ENCODE data around the gene CLIP3. TPM values are rescaled to one million over a fixed set of nuclear protein-coding genes. Genes with fewer than 3 reads are reported as not detected.

The CLIP3 gene
- total RNA-seq, 4 donors from 2014 or later: 2.2 to 3.0 (median 2.7) TPM

DNA sequence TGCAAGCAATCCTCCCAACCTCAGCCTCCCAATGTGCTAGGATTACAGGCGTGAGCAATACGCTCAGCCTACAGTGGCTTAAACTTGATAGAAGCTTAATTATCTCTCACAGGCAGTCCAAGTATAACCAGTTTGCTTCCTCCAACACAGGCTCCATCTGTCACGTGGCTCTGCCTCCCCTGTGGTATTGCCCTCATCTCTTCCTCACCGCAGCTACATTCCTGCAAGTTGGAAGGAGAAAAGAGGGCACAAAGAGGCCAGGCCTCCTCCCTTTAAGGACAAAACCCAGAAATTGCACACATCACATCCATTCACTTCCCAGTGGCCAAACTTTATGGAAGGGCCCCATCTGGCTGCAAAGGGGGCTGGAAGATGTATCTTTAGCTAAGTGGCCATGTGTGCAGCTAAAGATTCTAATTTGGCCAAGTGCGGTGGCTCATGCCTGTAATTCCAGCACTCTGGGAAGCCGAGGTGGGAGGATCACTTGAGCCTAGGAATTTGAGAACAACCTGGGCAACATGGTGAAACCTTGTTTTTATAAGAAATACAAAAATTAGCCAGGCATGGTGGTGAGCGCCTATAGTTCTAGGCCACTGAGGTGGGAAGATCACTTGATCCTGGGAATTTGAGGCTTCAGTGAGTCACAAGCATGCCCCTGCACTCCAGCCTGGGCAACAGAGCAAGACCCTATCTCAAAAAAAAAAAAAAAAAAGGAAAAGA, 40.8 kb downstream of the CLIP3 start:
- H3K27ac ChIP-seq: no peak overlapping the region
- no peaks in the 10 kb centered on the region for H3K9me3 ChIP-seq
- TF ChIP-seq, protein P1, sequence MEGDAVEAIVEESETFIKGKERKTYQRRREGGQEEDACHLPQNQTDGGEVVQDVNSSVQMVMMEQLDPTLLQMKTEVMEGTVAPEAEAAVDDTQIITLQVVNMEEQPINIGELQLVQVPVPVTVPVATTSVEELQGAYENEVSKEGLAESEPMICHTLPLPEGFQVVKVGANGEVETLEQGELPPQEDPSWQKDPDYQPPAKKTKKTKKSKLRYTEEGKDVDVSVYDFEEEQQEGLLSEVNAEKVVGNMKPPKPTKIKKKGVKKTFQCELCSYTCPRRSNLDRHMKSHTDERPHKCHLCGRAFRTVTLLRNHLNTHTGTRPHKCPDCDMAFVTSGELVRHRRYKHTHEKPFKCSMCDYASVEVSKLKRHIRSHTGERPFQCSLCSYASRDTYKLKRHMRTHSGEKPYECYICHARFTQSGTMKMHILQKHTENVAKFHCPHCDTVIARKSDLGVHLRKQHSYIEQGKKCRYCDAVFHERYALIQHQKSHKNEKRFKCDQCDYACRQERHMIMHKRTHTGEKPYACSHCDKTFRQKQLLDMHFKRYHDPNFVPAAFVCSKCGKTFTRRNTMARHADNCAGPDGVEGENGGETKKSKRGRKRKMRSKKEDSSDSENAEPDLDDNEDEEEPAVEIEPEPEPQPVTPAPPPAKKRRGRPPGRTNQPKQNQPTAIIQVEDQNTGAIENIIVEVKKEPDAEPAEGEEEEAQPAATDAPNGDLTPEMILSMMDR (IDR thresholded peaks at IDR 0.05): no peak
- TF ChIP-seq POLR2AphosphoS5 (IDR thresholded peaks at IDR 0.05): no peak
- no peak for TF ChIP-seq EP300 (IDR thresholded peaks at IDR 0.05)
- no peak overlapping the region for H3K4me3 ChIP-seq
- H3K27me3 ChIP-seq: peaks cover 22% of the 10 kb centered on the region
- H3K4me1 ChIP-seq: peaks cover 32% of the 10 kb centered on the region
- H3K36me3 ChIP-seq: no peaks in the 10 kb centered on the region
- 85% methylated on average over 7 of the region's 7 CpGs for WGBS
- no peak for DNase-seq (ENCODE audit: low spot score in 2 of 2)

DNA sequence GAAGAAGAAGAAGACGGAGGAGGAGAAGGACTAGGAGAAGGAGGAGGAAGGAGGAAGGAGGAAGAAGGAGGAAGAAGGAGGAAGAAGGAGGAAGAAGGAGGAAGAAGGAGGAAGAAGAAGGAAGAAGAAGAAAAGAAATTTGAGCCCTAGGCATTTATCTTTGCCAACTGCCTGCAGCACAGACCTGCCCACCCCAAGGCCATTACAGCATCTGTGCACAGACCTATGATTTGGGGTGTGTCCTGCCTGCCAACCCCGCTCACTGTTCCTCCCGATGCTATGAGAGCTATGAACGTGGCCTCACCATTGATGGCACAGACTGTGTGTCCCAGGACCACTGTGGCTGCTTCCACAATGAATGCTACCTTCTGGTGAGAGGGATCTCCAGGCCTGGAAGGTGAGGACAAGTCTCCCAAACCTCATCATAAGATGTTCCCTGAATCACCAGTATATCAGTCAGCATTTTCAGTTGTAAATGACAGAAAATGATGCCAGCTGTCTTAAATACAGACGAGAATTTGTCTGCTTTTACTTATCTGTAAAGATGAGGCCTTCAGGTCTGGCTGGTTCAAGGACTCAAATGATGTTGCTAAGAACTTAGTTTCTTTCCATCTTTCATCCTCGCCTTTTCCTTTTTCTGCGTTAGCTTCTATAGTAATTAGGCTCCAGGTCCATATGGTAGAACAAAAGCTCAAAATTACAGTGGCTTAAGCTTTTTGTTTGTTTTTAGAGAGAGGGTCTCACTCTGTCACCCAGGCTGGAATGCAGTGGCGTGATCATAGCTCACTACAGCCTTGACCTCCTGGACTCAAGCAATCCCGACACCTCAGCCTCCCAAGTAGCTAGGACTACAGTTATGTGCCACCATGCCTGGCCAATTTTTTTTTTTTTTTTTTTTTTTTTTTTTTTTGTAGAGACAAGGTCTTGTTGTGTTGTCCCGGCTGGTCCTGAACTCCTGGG, 41.6 kb downstream of the CLIP3 start:
- DNase-seq (ENCODE audit: low spot score in 2 of 2): no peak
- Histone ChIP-seq H3K36me3 (no peaks in the 10 kb centered on the region), H3K9me3 (no peaks in the 10 kb centered on the region), H3K27ac (no peak overlapping the region), H3K4me1 (peaks cover 26% of the 10 kb centered on the region), H3K27me3 (peaks cover 30% of the 10 kb centered on the region), H3K4me3 (no peak overlapping the region)
- WGBS: 76% methylated on average over 10 of the region's 10 CpGs
- TF ChIP-seq, protein P1 (IDR thresholded peaks at IDR 0.05): no peak
- TF ChIP-seq POLR2AphosphoS5 (IDR thresholded peaks at IDR 0.05) (no peak), EP300 (IDR thresholded peaks at IDR 0.05) (no peak), POLR2A (IDR thresholded peaks at IDR 0.05) (no peak)

DNA sequence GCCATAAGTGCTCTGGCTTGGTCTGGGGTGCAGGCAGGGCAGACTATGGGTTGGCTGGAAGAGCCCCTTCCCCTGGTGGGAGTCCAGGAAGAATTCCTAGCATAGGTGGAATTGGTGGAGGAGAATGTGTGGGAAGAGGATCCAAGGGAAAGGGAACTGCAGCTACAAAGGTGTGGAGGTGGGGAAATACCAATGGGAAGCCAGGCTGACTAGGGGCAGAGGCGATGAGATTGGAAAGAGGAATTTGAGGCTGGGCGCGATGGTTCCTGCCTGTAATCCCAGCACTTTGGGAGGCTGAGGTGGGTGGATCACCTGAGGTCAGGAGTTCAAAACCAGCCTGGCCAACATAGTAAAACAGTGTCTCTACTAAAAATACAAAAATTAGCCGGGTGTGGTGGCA, 42.5 kb downstream of the CLIP3 start:
- Histone ChIP-seq H3K27ac (no peak overlapping the region), H3K36me3 (no peaks in the 10 kb centered on the region), H3K9me3 (no peaks in the 10 kb centered on the region), H3K4me3 (no peak overlapping the region), H3K4me1 (peaks cover 19% of the 10 kb centered on the region), H3K27me3 (peaks cover 39% of the 10 kb centered on the region)
- TF ChIP-seq POLR2A (IDR thresholded peaks at IDR 0.05) (no peak), POLR2AphosphoS5 (IDR thresholded peaks at IDR 0.05) (no peak), EP300 (IDR thresholded peaks at IDR 0.05) (no peak)
- TF ChIP-seq, protein P1 (IDR thresholded peaks at IDR 0.05): no peak
- DNase-seq (ENCODE audit: low spot score in 2 of 2): no peak
- 89% methylated on average over 4 of the region's 4 CpGs for WGBS

DNA sequence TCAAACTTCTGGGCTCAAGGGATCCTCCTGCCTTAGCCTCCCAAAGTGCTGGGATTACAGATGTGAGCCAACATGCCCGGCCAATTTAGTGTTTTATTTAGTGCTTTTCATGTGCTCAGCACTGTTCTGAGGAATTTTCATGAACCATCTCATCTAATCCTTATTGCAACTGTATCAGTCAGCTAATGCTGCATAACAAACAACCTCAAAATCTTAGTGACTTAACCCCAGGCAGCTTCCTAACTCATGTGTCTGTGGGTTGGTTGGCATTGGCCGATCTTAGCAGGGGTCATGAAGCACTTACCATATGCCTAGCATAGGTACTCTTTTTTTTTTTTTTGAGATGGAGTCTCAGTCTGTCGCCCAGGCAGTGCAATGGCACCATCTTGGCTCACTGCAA, 43.8 kb downstream of the CLIP3 start:
- DNase-seq (ENCODE audit: low spot score in 2 of 2): no peak
- Histone ChIP-seq H3K4me1 (peaks cover 9% of the 10 kb centered on the region), H3K27ac (no peak overlapping the region), H3K27me3 (peaks cover 44% of the 10 kb centered on the region), H3K36me3 (no peaks in the 10 kb centered on the region), H3K4me3 (no peak overlapping the region), H3K9me3 (no peaks in the 10 kb centered on the region)
- 91% methylated on average over 3 of the region's 3 CpGs for WGBS
- no peak for TF ChIP-seq POLR2AphosphoS5 (IDR thresholded peaks at IDR 0.05)
- no peak for TF ChIP-seq POLR2A (IDR thresholded peaks at IDR 0.05)
- no peak for TF ChIP-seq EP300 (IDR thresholded peaks at IDR 0.05)
- TF ChIP-seq, protein P1 (IDR thresholded peaks at IDR 0.05): no peak

DNA sequence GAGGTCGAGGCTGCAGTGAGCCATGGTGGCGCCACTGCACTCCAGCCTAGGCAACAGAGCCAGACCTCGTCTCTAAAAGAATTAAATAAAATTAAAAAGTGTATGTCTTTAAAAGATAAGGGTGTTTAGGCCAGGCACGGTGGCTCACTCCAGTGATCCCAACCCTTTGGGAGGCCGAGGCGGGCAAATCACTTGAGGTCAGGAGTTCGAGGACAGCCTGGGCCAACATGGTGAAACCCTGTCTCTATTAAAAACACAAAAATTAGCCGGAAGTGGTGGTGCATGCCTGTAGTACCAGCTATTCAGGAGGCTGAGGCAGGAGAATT, 45.1 kb downstream of the CLIP3 start:
- TF ChIP-seq, protein P1 (IDR thresholded peaks at IDR 0.05): no peak
- TF ChIP-seq POLR2A (IDR thresholded peaks at IDR 0.05) (no peak), POLR2AphosphoS5 (IDR thresholded peaks at IDR 0.05) (no peak), EP300 (IDR thresholded peaks at IDR 0.05) (no peak)
- Histone ChIP-seq H3K27me3 (peaks cover 51% of the 10 kb centered on the region), H3K4me1 (peaks cover 9% of the 10 kb centered on the region), H3K36me3 (no peaks in the 10 kb centered on the region), H3K4me3 (peak overlapping the region; percentile 43), H3K27ac (no peak overlapping the region), H3K9me3 (no peaks in the 10 kb centered on the region)
- DNase-seq (ENCODE audit: low spot score in 2 of 2): no peak
- 36% methylated on average over 8 of the region's 8 CpGs for WGBS

Measured in suprapubic skin (tissue), 4 donors.